GM19025 (cell line): ENCODE measurements around the gene SPEN.

ENCODE experiments used
- ATAC-seq: cut with Tn5 transposase; IDR thresholded peaks from one replicate; pipeline ENCODE4 v1.9.1; 2021; ENCODE audit warnings: mild to moderate bottlenecking, low read depth, moderate library complexity; ENCODE audit not compliant: unreplicated experiment

The SPEN gene

DNA sequence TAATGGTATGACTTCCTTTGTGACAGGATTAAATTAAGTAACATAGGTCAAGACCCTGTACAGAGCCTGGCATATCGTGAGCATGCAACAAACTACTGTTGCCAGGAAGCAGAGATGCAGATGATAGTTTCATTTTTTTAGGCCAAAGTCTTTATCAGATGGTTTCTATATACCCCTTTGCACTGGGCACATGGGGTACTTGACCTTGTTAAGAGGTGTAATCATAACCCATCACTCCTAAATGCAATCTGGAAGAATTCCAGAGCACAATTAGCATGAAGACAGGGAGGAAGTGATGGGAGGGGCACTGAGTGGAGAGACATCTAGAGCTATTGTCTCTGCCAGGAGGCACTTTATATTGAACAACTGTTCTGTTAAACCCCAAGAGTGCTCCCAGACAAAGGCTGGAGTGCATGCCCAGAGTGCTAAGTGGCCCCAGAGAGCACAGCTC lies 106.3 kb downstream of the SPEN start:
- ATAC-seq: no peak

DNA sequence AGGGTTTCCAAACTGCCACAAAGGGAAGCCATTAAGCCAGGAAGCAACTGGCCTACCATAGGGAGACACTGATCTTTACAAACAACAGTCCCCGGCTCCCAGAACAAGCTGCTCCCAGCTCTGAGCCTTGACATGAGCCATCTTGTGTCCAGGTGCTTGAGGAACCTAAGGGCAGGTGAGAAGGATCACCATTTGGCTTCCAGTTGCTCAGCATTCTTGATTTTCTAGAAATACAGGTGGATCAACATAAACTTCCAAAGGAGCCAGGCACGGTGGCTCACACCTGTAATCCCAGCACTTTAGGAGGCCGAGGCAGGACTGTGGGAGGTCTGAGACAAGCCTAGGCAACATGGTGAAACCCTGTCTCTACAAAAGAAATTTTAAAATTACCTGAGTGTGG lies 106.8 kb downstream of the SPEN start:
- no peak for ATAC-seq

DNA sequence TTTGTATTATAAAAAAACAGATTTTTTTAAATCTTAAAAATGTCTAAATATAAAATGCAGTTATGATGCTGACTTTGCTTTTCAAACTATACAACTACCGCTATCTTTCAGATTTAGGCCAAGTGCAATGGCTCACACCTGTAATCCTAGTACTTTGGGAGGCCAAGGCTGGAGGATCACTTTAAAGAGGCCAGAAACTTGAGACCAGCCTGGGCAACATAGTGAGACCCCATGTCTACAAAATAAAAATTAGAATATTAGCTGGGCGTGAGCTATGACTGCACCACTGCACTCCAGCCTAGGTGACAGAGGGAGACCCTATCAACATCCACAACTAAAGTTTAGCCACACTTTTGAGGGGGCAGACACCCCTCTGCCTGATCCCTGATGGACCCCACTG lies 108.0 kb downstream of the SPEN start:
- no peak for ATAC-seq

DNA sequence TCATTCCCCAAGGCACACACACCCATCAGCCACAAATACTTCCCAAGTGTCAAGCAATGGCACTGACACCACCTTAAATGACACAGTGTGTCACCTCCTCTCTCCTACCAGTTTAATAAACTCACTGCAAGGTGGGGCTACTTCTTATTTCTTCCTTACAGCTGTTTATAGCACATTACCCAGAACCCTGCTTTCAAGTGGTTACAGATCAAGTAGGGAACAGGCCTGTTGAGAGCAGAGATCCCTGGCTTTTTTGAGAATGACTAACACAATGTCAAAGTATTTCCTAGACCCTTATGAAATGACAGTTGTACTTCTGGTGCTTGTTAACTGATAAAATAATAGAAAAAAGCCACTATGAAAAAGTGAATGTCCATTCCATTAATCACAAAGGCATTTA lies 108.6 kb downstream of the SPEN start:
- ATAC-seq: no peak

DNA sequence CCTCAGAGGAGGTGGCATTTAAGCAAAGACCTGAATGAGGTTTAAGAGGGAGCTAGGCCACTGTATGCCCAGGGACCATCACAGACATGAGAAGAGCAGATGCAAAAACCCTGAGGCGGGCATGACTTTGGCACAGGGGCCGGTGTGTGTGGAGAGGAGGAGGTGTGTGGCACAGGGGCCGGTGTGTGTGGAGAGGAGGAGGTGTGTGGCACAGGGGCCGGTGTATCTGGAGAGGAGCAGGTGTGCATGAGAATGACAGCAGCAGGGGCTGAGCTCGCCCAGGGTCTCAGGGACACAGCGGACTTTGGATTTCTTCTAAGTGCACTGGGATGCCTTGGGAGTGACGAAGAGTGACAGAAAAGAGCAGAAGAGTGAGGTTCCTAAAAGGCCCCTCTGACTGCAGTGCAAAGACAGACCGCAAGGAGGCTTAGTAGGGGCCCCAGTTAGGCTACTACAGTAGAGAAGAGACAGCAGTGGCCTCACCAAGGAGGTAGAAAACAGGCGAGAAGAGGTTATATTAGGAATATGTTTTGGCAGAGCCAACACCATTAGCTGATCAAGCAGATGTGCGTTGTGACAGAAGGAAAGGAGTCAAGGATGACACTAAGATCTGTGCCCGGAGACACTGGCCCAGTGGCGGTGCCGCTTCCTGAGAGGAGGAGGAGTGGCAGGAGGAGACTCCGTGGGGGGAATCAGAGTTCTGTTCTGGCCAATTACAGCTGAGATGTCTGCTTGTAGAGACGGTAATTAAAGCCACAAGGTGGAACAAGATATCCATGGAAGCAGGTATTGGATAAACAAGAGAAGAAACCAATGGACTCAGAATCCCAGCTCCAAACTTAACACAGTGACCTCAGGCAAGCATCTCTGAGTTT lies 110.0 kb downstream of the SPEN start:
- ATAC-seq: no peak

DNA sequence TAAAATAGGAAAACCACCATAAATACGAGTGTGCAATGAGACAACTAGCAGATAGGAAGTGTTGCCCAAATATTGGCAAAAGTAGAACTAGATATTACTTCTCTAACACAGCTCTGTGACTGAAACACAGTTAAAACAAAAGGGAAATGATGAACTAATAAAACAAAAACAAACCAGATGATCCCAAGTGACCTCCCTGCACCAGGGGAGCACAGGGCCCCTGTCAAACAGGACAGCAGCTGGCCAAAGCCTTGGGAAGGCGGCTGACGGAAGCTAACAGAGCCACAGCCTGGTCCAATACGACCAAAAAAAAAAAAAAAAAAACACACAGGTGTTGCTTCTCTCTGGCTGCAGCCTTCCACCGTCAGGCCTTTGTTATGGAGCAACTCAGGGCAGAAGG lies 110.6 kb downstream of the SPEN start:
- ATAC-seq: no peak

DNA sequence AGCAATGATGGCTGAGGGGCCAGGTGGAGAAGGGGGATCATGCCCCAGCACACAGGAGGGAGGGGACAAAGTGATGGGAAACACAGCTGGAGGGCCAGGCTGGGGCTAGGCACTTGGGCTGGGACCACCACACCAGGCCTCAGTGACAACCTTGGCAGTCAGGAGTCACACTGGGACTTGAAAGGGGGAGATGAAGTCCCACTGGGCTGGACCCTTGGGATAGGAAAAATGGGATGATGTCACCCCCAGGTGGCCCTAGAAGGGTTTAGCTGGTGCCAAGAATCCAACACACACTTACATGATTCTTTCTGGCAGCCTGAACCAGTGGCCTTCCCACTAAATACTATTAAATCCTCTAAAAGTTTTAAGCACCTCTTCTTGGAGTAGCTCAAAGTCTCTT lies 111.3 kb downstream of the SPEN start:
- no peak for ATAC-seq

DNA sequence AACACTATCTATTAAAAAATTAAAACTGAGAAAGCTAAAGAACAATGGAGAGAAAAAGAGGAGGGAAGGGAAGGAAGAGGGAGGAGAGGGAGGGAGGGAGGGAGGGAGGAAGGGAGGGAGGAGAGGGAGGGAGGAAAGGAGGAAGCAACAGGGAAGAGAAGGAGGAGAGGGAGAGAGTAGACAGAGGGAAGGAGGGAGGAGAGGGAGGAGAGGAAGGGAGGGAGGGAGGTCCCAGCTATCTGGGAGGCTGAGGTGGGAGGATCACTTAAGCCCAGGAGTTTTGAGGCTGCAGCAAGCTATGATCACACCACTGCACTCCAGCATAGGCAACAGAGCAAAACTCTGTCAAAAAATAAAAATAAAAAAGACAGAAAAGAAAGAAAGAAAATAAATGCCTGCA lies 111.9 kb downstream of the SPEN start:
- ATAC-seq: no peak

DNA sequence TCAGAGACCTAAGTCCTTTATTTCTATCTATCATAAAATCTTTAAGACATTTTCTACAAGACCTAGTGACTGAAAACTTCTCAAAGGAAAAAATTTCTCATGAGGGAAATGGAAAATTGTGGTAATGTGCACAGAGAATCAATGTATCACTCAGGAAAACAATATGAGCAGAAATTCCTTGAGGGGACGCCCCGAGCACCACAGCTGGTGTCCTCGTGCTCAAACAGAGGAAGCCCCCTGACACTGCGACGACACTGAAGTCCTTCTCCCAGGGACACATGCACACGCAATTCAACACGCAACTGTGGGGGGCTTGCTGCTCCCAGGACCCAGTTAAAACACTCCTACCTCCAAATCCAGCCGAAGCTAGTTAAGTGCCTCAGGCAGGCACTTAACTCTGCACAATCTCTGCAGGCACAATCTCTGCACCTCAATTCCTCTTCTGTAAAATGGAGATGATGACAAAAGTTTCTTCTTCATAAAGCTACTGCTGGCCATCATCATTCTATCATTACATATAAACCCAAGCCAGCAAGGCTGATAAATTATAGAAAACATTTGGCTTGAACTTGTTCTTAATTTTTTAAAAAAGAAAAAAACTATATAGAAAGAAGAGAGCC lies 112.4 kb downstream of the SPEN start:
- no peak for ATAC-seq

DNA sequence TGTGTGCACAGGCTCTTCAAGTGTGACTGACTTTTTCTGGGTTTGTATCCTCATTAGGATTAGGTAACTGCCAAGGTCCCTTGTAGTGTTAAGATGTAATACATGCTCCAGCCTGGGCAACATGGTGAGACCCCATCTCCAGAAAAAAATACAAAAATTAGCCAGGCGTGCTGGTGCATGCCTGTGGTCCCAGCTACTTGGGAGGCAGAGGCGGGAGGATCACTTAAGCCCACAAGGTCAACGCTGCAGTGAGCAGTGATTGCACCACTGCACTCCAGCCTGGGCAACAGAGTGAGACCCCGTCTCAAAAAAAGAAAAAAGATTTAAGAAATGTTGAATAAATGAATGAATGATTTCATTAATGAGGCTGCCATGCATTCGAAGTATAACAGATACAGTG lies 113.3 kb downstream of the SPEN start:
- ATAC-seq: no peak

DNA sequence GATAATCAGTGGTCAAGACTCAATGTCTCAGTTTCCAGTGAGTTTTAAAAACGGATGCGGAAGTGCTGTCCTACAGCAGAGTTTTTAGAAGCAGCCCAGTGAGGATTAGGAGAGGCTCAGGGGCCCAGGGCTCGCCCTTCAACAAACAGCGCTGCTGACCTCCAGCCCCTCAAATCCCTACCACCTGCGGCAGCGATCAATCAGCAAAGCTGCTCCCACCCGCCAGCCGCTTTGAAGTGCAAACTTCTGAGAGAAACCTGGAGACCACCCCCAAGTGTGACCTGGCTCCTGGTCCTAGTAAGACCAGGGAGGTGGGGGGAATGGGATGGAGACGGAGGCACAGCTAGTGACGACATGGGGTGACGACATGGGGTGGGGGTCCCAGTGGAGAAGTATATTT lies 114.0 kb downstream of the SPEN start:
- no peak for ATAC-seq

DNA sequence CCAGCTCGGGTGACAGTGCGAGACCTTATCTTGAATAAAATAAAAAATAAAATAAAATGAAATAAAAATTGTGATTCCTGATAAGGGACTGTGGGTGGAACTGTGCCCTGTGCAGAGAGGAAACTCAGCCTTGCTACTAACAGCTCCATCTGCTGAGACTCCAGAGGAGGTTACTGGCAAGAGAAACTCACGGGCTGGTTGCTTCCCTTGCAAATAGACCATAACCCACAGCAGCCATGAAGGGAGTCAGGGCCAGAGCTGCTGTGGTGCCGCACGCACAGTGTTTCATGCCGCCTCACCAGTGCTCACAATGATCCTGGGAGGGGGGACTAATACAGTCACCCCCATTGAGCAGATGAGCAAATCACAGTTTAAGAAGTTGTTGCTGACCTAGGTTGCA lies 114.7 kb downstream of the SPEN start:
- ATAC-seq: no peak

DNA sequence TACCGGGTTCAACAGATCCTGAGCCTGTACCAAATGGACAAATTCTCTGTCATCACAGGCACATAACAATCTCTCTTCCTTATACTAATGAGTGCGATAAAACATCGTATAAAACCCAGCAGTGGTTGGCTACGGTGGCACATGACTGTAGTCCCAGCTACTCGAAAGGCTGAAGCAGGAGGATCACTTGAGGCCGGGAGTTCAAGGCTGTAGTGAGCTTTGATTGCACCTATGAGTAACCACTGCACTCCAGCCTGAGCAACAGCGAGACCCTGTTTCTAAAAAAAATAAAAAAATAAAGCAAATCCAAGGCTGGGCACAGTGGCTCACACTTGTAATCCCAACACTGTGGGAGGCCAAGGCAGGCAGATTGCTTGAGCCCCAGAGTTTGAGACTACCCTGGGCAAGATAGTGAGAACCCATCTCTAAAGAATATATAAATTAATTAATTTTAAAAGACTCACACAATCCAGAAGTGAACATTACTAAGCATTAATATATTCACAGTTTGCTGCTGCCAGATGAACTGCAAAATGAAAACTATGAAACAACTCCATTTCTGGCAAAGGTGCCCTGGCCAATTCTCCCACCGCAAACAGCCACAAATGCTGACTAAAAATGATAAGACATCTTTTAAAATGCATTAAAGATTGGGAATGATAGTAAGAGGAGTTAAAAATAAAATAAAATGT lies 115.3 kb downstream of the SPEN start:
- no peak for ATAC-seq

DNA sequence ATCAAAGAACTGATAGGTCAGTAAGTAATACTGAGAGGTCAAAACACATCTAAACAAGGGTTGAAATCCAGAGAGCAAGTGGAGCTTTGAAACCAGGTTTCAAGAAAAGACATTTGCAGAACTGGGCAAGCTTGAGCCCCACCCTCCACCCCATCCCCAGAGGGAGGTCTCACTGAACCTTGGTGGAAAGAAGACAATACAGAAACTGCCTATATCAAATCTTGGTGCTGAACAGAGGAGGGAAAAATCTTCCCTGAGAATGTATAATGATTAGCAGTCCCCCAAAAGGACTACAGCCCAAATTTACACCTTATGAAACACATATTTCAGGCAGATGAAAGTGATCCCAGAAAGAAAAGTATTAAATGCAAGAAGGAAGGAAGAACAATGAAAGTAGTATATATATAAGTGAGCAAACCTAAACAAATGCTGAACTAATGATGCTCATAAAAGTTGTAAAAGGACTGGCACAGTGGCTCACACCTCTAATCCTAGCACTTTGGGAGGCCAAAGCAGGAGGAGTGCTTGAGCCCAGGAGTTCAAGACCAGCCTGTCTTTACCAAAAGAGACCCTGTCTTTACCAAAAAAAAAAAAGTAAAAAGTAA lies 116.0 kb downstream of the SPEN start:
- no peak for ATAC-seq

DNA sequence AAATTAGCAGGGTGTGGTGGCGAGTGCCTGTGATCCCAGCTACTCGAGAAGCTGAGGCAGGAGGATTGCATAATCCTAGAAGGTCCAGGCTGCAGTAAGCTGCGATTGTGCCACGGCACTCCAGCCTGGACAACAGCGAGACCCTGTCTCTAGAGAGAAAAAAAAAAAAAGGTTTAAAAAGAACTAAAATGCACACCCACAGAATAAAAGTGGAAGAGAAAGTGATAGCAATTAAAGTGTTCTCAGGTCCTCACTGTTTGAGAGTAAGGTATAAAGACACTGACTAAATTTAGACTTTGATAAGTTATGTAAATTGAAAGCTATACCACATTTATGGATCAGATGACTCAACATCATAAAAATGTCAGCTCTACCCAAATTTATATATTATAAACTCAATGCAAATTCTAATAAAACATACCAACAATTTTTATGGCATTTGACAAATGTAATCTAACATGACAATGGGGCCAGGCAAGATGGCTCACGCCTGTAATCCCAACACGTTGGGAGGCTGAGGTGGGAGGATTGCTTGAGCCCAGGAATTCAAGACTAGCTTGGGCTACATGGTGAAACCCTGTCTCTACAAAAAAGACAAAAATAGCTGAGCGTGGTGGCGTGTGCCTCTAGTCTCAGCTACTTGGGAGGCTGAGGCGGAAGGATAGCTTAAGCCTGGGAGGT lies 116.6 kb downstream of the SPEN start:
- no peak for ATAC-seq

DNA sequence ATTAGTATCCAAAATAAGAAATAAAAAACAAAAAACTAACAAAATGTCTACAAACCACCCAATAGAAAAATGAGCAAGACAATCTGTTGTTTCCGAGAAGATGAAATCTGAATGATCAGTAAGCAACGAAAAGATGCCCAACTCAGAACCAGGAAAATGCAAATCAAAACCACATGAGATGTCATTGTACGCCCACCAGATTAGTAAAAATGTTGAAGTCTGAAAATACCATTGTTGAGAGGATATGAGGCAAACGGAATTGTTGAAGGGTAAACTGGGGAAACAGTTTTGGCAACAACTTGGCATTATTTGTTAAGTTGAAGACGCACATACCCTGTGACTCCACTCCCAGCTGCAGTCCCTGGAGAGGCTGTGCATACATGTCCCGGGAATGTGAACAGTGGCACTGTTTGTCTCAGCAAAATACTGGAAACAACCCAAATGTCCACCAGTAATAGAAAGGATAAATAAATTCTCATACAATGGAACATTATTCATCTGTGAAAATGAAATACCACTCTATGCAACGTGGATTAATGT lies 117.8 kb downstream of the SPEN start:
- ATAC-seq: no peak

DNA sequence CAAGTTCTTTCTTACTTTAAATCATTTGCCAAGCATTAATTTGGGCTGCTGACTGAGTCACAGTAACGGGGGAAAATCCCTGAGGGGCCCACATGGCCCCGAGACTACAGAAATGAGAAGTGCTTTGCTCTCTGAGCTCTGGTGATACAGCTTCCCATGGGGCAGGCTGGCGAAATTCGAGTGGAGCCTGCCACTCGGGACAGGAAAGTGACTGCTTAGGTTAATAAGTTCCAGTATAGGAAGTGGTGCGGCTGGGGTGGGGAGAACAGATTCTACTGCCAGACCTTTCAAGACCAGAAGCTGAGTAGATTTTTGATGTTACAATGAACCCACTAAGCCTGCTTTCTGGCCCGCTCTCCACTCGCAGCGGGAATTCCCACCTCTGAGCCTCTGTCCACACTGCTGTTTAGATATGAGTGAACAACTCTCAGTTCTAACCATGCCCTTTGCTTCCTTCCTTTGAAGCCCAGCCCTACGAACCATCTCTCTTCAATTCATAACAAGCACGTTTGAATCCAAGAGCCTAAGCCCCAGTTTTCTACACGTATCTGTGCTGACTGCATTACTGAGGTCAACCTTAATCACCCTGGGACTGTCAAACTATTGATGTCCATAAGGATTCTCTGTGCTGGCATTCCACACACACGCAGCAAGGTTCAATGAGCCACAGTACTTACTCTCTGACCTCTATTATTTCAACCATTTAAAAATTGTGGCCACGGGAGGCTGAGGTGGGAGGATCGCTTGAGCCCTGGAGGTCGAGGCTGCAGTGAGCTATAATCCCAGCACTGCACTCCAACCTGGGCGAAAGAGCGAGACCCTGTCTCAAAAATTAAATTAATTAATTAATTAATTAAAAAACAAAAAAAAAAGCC lies 118.8 kb downstream of the SPEN start:
- ATAC-seq: peak; percentile 70

DNA sequence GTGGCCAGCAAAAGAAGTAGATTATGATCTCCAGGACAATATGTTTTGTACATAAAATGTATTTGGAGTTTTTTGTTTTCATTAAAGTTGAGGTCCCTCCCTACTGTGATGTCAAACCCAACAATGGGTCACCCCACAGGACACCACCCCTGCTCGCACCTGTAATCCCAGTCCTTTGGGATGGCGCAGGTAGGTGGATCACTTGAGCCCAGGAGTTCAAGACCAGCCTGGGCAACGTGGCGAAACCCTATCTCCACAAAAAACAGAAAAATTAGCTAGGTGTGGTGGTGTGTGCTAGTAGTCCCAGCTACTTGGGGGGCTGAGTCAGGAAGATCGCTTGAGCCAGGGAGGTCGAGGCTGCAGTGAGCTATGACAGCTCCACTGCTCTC lies 119.4 kb downstream of the SPEN start:
- no peak for ATAC-seq

DNA sequence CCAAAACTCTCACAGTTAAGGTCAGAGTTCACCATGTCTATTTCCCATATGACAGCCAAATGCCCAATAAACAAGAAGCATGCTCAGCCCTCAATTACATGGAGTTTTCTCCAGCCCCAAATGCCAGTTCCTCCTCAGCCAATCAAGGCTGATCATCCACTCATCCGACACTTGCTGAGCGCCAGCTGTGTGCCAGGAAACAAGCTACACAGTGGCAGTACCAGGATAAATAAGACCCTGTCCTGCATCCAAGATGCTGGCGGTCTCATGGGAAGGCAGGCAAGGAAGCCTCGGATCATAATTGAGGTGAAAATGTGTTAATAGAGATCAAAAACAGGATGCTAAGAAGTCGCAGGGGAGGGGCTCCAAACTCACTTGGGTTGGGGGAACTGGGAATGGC lies 120.7 kb downstream of the SPEN start:
- no peak for ATAC-seq
